Measurements from ENCODE around the gene NFIX. TPM values are rescaled to one million over a fixed set of nuclear protein-coding genes. Genes with fewer than 3 reads are reported as not detected.
A peak's percentile ranks its signal among the peaks of the same experiment; 100 is the strongest.

NFIX gene
- total and polyA plus RNA-seq, 9 donors = 30.3 to 256 (median 217) TPM

- no peak overlapping the region for H3K4me3 ChIP-seq
- H3K9me3 ChIP-seq = no peaks in the 10 kb centered on the region
- no peaks in the 10 kb centered on the region for H3K36me3 ChIP-seq
- 68 to 71% (median 71%) methylated on average over 22 to 25 of the region's 25 CpGs for WGBS, 3 donors
- H3K4me1 ChIP-seq (ENCODE audit: insufficient read depth) = peaks cover 22% of the 10 kb centered on the region
- H3K27me3 ChIP-seq = no peaks in the 10 kb centered on the region
- TF ChIP-seq EP300 (IDR thresholded peaks at IDR 0.05) (no peak), POLR2A (IDR thresholded peaks at IDR 0.05) (no peak), CTCF (IDR thresholded peaks at IDR 0.05) (no peak)
- DNase-seq = peak in 2 of 5 donors; percentile 49 to 61
- intact Hi-C loops (cut with DNase I) = loop anchor here in 2 of 4 donors (2.0 to 5.0 kb wide), 3 partner anchors 57 to 119 kb away; partner anchors contain the start of genes IER2 (in 1 of the 2) and STX10 (in 1 of the 2)
- peak overlapping the region in 1 of 2 donors; percentile 66 for H3K27ac ChIP-seq
These were observed 100.1 kb downstream of the NFIX start for GRCh38 chr19:13095393-13095784.

GRCh38 chr19:13095934-13096927 is 101.0 kb downstream of the NFIX start:
- no peak for TF ChIP-seq POLR2A (IDR thresholded peaks at IDR 0.05)
- no peak for TF ChIP-seq EP300 (IDR thresholded peaks at IDR 0.05)
- TF ChIP-seq CTCF (IDR thresholded peaks at IDR 0.05) = no peak
- Histone ChIP-seq H3K27ac (peak overlapping the region; percentile 37 to 66), H3K36me3 (no peaks in the 10 kb centered on the region), H3K27me3 (no peaks in the 10 kb centered on the region), H3K9me3 (no peaks in the 10 kb centered on the region), H3K4me1 (ENCODE audit: insufficient read depth) (peaks cover 14% of the 10 kb centered on the region), H3K4me3 (no peak overlapping the region)
- DNase-seq = peak in 4 of 5 donors; percentile 56 to 71 (median 57)
- WGBS, 3 donors = 58 to 67% (median 59%) methylated on average over 42 to 44 of the region's 44 CpGs
- intact Hi-C loops (cut with DNase I) = loop anchor here in 2 of 4 donors (2.0 to 5.0 kb wide), 3 partner anchors 56 to 119 kb away; partner anchors contain the start of genes IER2 (in 1 of the 2) and STX10 (in 1 of the 2)

DNA sequence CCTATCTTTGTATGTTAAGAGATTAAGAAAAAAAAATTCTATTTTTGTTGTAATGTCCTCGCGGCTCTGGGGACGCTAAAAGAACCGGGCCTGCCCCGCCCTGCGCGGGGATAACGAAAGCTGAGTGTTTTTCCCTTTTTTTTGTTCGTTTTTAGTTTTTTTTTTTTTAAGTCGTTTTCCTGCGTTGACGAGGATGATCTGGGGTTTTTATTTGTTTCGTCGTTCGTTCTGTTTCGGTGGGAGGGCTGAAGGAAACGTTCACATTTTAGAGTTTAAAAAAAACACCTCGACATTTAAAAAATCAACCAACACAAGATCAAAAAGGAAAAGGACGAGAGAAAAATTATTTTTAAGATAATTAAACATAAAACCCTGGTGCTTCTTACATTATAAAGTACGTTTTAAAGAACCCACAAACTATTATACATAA is 101.8 kb downstream of the NFIX start:
- Histone ChIP-seq H3K36me3 (no peaks in the 10 kb centered on the region), H3K9me3 (no peaks in the 10 kb centered on the region), H3K27me3 (no peaks in the 10 kb centered on the region), H3K27ac (peak overlapping the region; percentile 26 to 66), H3K4me1 (ENCODE audit: insufficient read depth) (peaks cover 9% of the 10 kb centered on the region), H3K4me3 (peak overlapping the region; percentile 39)
- TF ChIP-seq POLR2A (IDR thresholded peaks at IDR 0.05) (no peak), CTCF (IDR thresholded peaks at IDR 0.05) (no peak), EP300 (IDR thresholded peaks at IDR 0.05) (no peak)
- intact Hi-C loops (cut with DNase I) = loop anchor here in 1 of 4 donors (5.0 kb wide), 1 partner anchor 55 kb away; the partner anchor contains the start of genes IER2 and STX10
- 44 to 65% (median 49%) methylated on average over 20 of the region's 20 CpGs for WGBS, 3 donors
- DNase-seq = no peak

DNA sequence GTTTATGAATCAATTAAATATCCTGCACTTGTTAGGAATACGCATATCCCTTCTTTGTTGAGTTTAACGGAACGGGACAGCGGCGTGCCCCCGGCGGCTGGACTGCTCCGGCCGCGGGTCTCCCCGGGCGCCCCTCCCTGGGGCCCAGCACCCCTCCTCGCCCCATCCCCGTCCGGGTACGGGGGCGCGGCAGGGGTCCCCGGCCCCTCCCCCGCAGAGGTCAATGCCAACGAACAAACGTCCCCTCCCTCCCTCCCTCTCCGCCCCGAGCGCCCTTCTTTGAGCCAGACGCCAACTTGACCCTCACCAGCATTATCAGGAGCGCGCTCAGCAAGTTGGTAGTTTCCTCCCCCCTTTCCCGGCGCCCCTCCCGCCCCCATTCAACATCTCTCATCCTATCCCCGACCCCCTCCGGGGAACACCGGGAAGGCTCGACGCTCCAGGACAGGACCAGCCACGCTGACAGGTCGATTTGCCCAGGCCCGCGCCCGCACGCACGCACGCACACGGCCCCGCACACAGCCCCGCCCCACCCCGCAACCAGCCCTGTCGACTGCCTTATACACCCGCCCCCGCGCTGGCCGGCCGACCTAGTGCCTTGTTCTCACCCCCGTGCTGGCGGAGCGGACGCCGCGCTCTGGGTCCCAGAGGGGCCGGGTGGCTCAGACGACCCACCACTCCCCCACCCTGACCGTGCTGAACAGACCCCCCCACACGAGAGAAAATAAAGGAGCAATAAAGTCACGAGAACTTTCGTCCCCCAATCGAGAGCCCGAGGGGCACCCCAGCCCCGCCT is 102.4 kb downstream of the NFIX start:
- intact Hi-C loops (cut with DNase I) = loop anchor here in 1 of 4 donors (5.0 kb wide), 1 partner anchor 55 kb away; the partner anchor contains the start of genes IER2 and STX10

More for the DNA sequence above, 102.4 kb downstream of the NFIX start:
- H3K36me3 ChIP-seq = no peaks in the 10 kb centered on the region
- 12 to 23% (median 12%) methylated on average over 43 to 69 of the region's 69 CpGs for WGBS, 3 donors
- H3K9me3 ChIP-seq = no peaks in the 10 kb centered on the region
- H3K27me3 ChIP-seq = no peaks in the 10 kb centered on the region
- H3K4me3 ChIP-seq = peak overlapping the region; percentile 39
- peak; percentile 55 to 83 (median 73) for DNase-seq
- TF ChIP-seq EP300 (IDR thresholded peaks at IDR 0.05) = no peak
- TF ChIP-seq POLR2A (IDR thresholded peaks at IDR 0.05) = no peak
- no peak for TF ChIP-seq CTCF (IDR thresholded peaks at IDR 0.05)
- peak overlapping the region; percentile 26 to 66 for H3K27ac ChIP-seq
- H3K4me1 ChIP-seq (ENCODE audit: insufficient read depth) = peaks cover 7% of the 10 kb centered on the region

All from ovary (tissue), 9 donors.